Mammary epithelial cell (primary cell): ENCODE measurements around the gene RFX2.

ENCODE experiments used
- CTCF ChIP-seq, 2 donors: IDR thresholded peaks in 1 of 2; conservative IDR thresholded peaks in 1 of 2; 2 replicates each; pipeline ENCODE4 v1.5.1; 2011 to 2012; ENCODE audit warnings: inconsistent platforms in 2 of 2, low read length in 2 of 2, mild to moderate bottlenecking in 2 of 2, control low read depth in 1 of 2, low read depth in 1 of 2; ENCODE audit not compliant: insufficient read depth in 1 of 2; ENCODE audit errors: extremely low read depth in 1 of 2
- EZH2 ChIP-seq: IDR thresholded peaks from 2 replicates; pipeline ENCODE4 v1.6.1; 2012; ENCODE audit warnings: low read length, inconsistent platforms, borderline replicate concordance

GRCh38 chr19:6056282-6056741, 54.0 kb downstream of the RFX2 start:
- TF ChIP-seq CTCF (conservative IDR thresholded peaks at IDR 0.05 in 1 of 2, IDR thresholded peaks at IDR 0.05 in 1 of 2; ENCODE audit: extremely low read depth in 1 of 2, insufficient read depth in 1 of 2, low read depth in 1 of 2, low read length in 2 of 2): peak in 1 of 2 donors; percentile 19
- no peak for TF ChIP-seq EZH2
